NB4 (cell line): ENCODE data around the gene EEPD1.

Source experiments
- CTCF ChIP-seq: IDR thresholded peaks from one replicate; pipeline ENCODE4 v1.5.1; 2012; ENCODE audit warnings: low read depth, low read length
- MAX ChIP-seq: IDR thresholded peaks from 2 replicates; pipeline ENCODE4 v1.6.1; 2011; ENCODE audit warnings: low read depth, low read length
- POLR2A ChIP-seq: IDR thresholded peaks from 2 replicates; pipeline ENCODE4 v1.6.1; 2011; ENCODE audit warnings: mild to moderate bottlenecking; ENCODE audit not compliant: insufficient read length; ENCODE audit errors: extremely low read depth

GRCh38 chr7:36116347-36117202 is 36.5 kb upstream of the EEPD1 start:
- TF ChIP-seq CTCF, result no peak
- TF ChIP-seq POLR2A, result no peak
- TF ChIP-seq MAX, result no peak
